GM18907 (cell line): Measurements from ENCODE around the gene UQCR10.

Source experiments
- ATAC-seq: cut with Tn5 transposase; IDR thresholded peaks from one replicate; pipeline ENCODE4 v1.9.1; 2021; ENCODE audit warnings: mild to moderate bottlenecking, moderate library complexity; ENCODE audit not compliant: unreplicated experiment

Gene UQCR10

GRCh38 chr22:29793396-29793795 lies 26.2 kb downstream of the UQCR10 start:
- no peak for ATAC-seq

- ATAC-seq = no peak
Measured at GRCh38 chr22:29795663-29796062, 28.5 kb downstream of the UQCR10 start.

- no peak for ATAC-seq
Measured at GRCh38 chr22:29797351-29797750, 30.2 kb downstream of the UQCR10 start.

- no peak for ATAC-seq
Measured at GRCh38 chr22:29798318-29798717, 31.1 kb downstream of the UQCR10 start.

GRCh38 chr22:29798801-29799200 lies 31.6 kb downstream of the UQCR10 start:
- ATAC-seq = no peak

- ATAC-seq = no peak
Measured at GRCh38 chr22:29799217-29799680, 32.1 kb downstream of the UQCR10 start.

- ATAC-seq = no peak
Measured at GRCh38 chr22:29801153-29801552, 34.0 kb downstream of the UQCR10 start.

GRCh38 chr22:29801796-29802195 lies 34.6 kb downstream of the UQCR10 start:
- no peak for ATAC-seq

GRCh38 chr22:29803190-29803589 lies 36.0 kb downstream of the UQCR10 start:
- ATAC-seq = no peak

- ATAC-seq = no peak
Measured at GRCh38 chr22:29804985-29805384, 37.8 kb downstream of the UQCR10 start.

GRCh38 chr22:29806196-29806595 lies 39.0 kb downstream of the UQCR10 start:
- ATAC-seq = no peak

- ATAC-seq = no peak
Measured at GRCh38 chr22:29810216-29810615, 43.0 kb downstream of the UQCR10 start.

GRCh38 chr22:29811377-29811776 lies 44.2 kb downstream of the UQCR10 start:
- no peak for ATAC-seq

- no peak for ATAC-seq
Measured at GRCh38 chr22:29813126-29813525, 46.0 kb downstream of the UQCR10 start.

GRCh38 chr22:29813563-29813962 lies 46.4 kb downstream of the UQCR10 start:
- ATAC-seq = no peak

GRCh38 chr22:29814003-29814402 lies 46.8 kb downstream of the UQCR10 start:
- no peak for ATAC-seq

GRCh38 chr22:29815580-29815979 lies 48.4 kb downstream of the UQCR10 start:
- no peak for ATAC-seq

- no peak for ATAC-seq
Measured at GRCh38 chr22:29816128-29816527, 49.0 kb downstream of the UQCR10 start.

- no peak for ATAC-seq
Measured at GRCh38 chr22:29816539-29816938, 49.4 kb downstream of the UQCR10 start.

GRCh38 chr22:29816980-29817379 lies 49.8 kb downstream of the UQCR10 start:
- ATAC-seq = no peak

GRCh38 chr22:29817724-29818123 lies 50.6 kb downstream of the UQCR10 start:
- no peak for ATAC-seq

- no peak for ATAC-seq
Measured at GRCh38 chr22:29819501-29819900, 52.3 kb downstream of the UQCR10 start.
